HTR-8/SVneo (cell line): ENCODE results near the gene NBPF20.
"Not testable (repeated sequence)": the region's sequence is repeated elsewhere in the genome, so short reads cannot be mapped to it uniquely, and the experiment has no call there.

Source experiments
- DNase-seq: peaks from one replicate; pipeline ENCODE4 v3.0.0; 2011; ENCODE audit warnings: low spot score, mixed read lengths; ENCODE audit not compliant: insufficient read length
- FAIRE-seq: peaks from 2 replicates; lab custom pipeline; 2011; peaks lifted over from hg19 to GRCh38; lab: Jason Lieb, UNC

Gene NBPF20, protein sequence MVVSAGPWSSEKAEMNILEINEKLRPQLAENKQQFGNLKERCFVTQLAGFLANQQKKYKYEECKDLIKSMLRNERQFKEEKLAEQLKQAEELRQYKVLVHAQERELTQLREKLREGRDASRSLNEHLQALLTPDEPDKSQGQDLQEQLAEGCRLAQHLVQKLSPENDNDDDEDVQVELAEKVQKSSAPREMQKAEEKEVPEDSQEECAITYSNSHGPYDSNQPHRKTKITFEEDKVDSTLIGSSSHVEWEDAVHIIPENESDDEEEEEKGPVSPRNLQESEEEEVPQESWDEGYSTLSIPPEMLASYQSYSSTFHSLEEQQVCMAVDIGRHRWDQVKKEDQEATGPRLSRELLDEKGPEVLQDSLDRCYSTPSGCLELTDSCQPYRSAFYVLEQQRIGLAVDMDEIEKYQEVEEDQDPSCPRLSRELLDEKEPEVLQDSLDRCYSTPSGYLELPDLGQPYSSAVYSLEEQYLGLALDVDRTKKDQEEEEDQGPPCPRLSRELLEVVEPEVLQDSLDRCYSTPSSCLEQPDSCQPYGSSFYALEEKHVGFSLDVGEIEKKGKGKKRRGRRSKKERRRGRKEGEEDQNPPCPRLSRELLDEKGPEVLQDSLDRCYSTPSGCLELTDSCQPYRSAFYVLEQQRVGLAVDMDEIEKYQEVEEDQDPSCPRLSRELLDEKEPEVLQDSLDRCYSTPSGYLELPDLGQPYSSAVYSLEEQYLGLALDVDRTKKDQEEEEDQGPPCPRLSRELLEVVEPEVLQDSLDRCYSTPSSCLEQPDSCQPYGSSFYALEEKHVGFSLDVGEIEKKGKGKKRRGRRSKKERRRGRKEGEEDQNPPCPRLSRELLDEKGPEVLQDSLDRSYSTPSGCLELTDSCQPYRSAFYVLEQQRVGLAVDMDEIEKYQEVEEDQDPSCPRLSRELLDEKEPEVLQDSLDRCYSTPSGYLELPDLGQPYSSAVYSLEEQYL (N-terminal part only)

GRCh38 chr1:145425436-145426029 is at the start of gene NBPF20:
Gene NBPF20, minus strand, starts transcription at chr1:145425603. Its CDS starts 20,331 bp downstream, at chr1:145405272.
- no peak for FAIRE-seq
- DNase-seq: peak; percentile 80

- DNase-seq, FAIRE-seq: not testable (repeated sequence)
These were observed 49.5 kb upstream of the NBPF20 start for GRCh38 chr1:145474837-145475368.

DNA sequence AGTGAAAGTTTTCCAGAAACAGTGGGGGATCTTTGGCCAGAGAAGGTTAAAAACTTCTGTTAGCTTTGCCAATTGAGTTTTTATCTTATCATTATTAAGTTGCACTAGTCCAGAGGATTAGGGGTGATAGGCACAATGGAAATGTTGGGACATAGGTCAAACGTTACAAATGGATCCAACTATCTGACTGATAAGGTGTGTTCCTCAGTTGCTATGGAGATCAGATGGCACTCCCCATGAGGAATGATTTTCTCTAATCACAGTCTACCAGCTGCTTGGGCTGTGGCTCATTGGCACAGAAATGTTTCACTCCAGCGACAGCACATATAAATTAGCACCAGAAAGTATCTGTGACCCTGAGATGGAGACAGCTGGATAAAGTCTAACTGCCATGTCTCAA is 47.3 kb upstream of the NBPF20 start:
- not testable (repeated sequence) for FAIRE-seq, DNase-seq

DNA sequence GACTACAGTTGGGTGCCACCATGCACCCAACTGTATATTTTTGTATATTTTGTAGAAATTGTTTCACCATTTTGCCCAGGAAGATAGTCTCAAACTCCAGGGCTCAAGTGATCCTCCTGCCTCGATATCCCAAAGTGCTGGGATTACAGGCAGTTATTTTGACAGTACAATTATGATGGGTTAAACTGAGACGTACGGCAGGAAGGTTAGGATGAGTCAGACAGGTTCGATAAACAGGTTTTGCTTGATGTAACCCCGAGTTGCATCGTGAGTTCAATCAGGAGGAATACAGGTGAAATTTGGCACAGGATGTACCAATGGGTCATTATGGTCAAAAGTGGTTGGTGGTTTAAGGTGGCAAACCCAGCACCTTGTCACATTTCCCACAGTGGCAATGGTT is 46.0 kb upstream of the NBPF20 start:
- not testable (repeated sequence) for FAIRE-seq, DNase-seq

DNA sequence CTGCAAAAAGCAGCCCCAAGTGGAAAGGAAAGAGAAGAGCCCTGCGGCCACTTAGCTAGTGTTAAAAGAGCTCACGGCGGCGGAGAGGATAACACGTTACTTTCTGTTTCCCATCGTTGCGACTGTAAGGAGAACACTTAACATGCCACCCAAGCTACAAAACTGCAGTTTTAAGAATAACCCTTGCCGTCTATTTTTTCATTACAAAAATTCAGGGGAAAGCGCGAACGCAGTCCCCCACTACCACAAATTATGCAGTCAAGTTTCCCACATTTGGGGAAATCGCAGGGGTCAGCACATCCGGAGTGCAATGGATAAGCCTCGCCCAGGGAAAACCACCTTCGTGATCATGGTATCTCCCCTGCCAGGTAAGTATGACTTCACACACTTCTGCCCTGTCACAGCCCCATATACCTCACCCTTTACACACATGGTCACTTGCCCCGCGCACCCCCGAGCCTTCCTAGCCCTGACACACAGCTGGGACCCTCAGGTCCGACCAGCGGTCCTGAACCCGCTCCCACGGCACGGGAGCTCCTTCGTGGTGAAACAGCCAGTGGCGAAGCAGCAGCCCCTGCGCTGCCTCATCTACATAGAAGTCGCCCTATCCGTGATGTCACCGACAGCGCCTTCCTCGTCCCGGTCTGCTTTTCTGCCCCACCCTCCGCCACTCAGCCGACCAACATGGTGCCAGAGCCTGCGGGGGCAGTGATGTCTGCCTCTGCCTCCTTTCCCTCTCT is 40.2 kb upstream of the NBPF20 start:
- not testable (repeated sequence) for FAIRE-seq, DNase-seq

- FAIRE-seq, DNase-seq: not testable (repeated sequence)
These were observed 39.4 kb upstream of the NBPF20 start for GRCh38 chr1:145464708-145465336.

GRCh38 chr1:145464017-145464416 is 38.6 kb upstream of the NBPF20 start:
- not testable (repeated sequence) for DNase-seq, FAIRE-seq

DNA sequence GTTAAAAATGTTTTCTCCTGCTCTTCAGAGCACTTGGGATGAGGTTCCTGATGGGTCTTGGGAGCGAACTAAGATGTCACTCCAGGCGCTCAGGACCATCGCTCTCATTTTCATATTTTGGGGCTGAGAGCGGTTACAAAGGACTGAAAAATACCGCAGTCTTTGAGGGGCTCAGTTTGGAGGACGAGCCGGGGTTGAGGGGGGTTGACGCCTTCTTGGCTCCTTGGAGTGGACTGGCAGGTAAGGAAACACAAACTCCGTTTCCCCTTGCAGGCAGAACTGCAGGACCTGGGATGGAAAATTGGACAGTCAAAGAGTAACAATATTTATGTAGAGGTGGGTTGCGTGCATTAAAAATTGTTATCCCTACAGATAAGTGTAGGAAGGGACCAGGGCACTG is 35.3 kb upstream of the NBPF20 start:
- FAIRE-seq, DNase-seq: not testable (repeated sequence)

DNA sequence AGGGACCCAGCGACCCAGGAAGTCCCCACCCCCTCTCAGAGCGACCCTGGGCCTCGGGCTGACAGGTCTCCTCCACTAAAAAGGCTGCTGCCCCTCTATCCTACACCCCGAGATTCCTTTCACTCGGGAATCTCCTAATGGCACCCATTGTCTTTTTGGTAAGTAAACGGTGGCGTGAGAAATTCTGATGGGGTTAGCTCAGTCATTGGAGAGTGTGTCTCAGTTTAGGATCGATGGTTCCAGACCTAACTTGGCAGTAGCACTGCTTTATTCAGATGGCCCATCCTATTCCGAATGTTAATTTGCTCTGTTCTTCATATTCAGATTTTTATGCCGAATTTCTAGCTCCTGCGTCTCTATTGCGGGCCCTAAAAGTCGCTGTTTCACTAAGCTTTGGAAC is 34.6 kb upstream of the NBPF20 start:
- not testable (repeated sequence) for FAIRE-seq, DNase-seq

GRCh38 chr1:145459591-145459990 is 34.2 kb upstream of the NBPF20 start:
- not testable (repeated sequence) for DNase-seq, FAIRE-seq

DNA sequence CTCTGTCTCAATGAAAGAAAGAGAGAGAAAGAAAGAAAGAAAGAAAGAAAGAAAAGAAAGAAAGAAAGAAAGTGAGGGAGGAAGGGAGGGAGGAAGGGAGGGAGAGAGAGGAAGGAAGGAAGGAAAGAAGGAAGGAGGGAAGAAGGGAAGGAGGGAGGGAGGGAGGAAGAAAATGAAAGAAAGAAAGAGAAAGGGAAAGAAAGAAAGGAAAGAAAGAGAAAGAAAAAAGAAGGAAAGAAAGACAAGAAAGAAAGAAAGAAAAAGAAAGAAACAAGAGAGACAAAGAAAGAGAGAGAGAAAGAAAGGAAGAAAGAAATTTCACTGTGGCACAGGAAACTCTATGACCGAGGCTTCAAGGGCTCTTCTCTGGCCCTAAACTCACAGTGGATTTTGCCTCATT is 33.7 kb upstream of the NBPF20 start:
- not testable (repeated sequence) for FAIRE-seq, DNase-seq

- DNase-seq, FAIRE-seq: not testable (repeated sequence)
These were observed 29.4 kb upstream of the NBPF20 start for GRCh38 chr1:145454824-145455177.

- FAIRE-seq: not testable (repeated sequence)
These were observed 28.7 kb upstream of the NBPF20 start for GRCh38 chr1:145453873-145454823.

GRCh38 chr1:145452506-145452905 is 27.1 kb upstream of the NBPF20 start:
- not testable (repeated sequence) for DNase-seq, FAIRE-seq

More at GRCh38 chr1:145453873-145454823, 28.7 kb upstream of the NBPF20 start:
- DNase-seq: not testable (repeated sequence)

DNA sequence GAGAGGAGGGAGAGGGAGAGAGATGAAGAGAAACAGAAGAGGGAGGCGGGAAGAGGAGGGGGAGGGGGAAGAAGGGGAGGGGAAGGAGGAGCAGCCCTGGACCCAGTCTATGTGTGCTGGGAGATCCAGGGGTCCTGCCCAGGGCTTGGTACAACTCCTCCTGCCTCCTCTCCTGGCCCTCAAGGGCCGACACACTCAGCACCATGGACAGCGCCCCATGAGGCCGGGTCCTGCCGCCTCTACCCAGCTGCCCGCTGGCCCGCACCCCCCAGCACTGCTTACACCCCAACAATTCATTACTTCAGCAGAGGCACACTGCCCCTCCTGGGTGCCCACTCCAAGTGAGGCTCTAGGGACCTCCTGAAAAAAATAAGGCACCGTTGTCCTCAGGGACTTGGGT is 26.5 kb upstream of the NBPF20 start:
- not testable (repeated sequence) for FAIRE-seq, DNase-seq

- FAIRE-seq, DNase-seq: not testable (repeated sequence)
These were observed 19.8 kb upstream of the NBPF20 start for GRCh38 chr1:145445219-145445618.

GRCh38 chr1:145442340-145442739 is 16.9 kb upstream of the NBPF20 start:
- not testable (repeated sequence) for FAIRE-seq, DNase-seq
